Kidney glomerular epithelial cell (primary cell): ENCODE data around the gene NUMB.
A peak's percentile ranks its signal among the peaks of the same experiment; 100 is the strongest.

Experiments used
- DNase-seq: peaks from one replicate; lab custom pipeline; 2025; lab: John Stamatoyannopoulos, UW

NUMB gene

DNA sequence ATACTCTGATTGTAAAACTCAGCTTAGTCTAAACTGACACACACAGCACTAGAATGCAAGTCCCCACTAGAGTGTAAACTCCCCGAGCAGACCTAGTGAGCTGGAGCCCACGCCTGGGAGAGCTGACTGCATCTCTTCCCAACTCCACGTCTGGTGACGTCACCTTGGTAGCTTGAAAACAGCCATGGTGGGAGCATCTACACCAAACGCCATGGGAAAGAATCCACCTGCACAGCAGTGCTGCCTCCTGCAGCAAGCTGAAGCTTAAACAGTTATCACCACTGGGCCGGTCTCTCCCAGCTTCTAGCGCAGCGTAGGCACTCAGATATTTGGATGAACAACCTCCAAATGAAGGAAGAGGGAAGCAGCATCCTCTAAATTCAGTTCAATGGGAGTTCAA lies 225.4 kb downstream of the NUMB start:
- DNase-seq = no peak

DNA sequence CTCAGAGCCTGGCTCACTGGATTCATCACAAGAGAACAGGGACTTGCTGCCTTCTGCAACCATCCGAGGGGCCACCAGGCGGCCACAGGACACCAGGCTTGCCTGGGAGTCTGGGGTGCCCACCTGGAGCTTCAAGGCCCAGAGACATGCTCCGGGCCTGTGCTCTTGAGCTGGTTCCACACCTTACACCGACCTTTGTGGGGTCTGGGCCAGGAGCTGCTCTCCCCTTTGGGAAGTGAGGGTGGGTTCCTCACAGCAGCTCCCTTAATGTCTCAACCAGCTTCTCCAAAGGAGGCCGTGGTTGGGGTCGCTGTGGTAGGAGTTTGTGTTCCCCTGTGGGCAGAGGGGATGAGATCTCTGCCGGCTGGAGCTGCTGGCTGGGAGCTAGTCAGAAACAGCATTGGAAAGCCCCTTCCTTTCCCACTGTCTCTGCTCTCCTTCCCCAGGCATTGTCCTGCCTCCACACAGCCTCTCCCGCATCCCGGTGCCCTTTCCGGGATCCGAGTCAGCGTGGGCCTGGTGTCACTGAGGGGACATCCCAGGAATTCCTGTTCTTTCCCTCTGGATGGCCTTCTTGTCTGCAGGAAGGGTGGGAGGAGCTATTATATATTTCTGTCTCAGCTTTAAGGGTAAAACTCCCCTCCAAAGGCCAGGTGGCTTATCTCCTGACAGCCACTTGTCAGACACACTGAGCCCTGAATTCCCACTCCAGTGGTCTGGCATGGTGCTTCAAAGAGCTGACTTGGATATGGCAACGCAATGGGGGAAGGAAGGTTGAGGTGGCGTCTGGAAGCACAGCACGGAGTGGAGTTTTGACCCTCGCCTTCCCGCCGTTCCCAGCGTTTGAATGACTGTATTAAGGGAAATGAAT lies 226.1 kb downstream of the NUMB start:
- DNase-seq = no peak

- DNase-seq = no peak
Measured at GRCh38 chr14:73230051-73230450, 228.3 kb downstream of the NUMB start.

DNA sequence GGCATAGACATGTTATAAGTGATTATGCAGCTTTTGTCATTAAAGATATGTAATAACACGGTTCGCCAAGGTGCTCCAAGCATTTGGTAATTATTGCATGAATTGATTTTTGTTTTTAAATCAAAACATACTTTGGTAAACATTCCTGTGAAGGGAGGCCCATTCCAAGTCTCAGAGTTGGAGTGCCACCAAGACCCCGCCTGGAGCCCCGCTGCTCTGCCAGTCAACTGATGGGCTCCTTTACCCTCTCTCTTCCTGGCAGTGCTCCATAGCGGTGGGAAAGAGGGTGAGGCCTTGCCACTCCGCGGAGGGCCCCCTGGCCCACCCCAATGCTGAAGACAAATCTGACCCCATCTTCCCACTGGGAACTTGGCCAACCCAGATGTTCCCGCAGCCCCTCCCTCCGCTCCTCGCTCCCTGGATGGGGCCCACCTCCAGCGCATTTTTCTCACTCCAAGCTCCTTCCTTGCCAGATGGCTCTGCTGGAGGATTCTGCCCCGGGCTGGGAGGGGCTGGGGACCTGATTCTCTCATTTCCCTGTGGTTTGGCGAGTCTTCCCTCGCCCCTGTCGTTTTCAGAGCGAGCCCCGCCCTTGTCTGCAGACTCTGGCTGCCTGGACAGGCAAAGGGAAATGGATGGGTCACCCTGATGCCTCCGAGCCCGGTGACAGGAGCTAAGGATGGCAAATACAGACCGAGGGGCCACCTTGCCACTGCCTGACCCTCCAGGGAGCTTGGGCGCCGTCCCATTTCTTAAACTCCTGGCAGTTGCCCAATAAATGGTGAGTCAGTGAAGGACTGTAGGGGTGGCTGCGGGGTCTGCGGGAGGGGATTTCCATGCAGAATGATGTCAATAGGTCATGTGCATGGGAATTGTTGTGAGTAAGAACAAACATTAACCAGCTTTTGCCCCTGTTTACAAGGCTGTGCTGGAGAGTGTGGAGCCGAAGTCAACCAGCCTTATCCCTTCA lies 230.2 kb downstream of the NUMB start:
- peak; percentile 94 for DNase-seq

DNA sequence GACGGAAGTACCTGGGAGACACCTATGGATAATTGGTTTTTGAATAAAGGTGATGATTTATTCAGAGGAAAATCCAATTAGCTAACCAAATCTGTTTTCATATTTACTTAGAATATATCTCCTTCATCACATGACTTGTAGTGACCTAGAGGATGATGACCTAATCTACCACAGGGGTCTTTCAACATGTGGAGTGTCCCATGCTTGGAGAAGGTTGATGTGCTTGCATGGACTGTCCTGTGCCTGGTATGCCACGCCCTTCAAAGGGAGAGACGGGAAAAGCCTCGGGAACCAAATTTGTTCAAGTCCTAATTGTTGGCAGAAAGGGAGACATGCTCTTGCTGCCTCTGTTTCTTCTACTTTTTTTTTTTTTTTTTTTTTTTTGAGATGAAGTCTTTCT lies 232.8 kb downstream of the NUMB start:
- DNase-seq = no peak
